Transverse colon (tissue), 4 donors: ENCODE data around the gene IL21. TPM values are rescaled to one million over a fixed set of nuclear protein-coding genes. Genes with fewer than 3 reads are reported as not detected.

Experiments used
- DNase-seq: peaks from one replicate; pipeline ENCODE4 v3.0.0-alpha.2; 2019
- H3K27ac ChIP-seq, 4 donors: fragments of 200-600 bp; sonication (generic); 2 replicates each; pipeline ENCODE4 v1.5.1; 2016 to 2018; ENCODE audit warnings: inconsistent platforms in 4 of 4
- H3K27me3 ChIP-seq: fragments of 200-600 bp; sonication (generic); 2 replicates; pipeline ENCODE4 v1.5.1; 2017; ENCODE audit warnings: inconsistent platforms
- H3K36me3 ChIP-seq, 4 donors: fragments of 200-600 bp; sonication (generic); 2 replicates each; pipeline ENCODE4 v1.5.1; 2017 to 2019; ENCODE audit warnings: inconsistent platforms in 4 of 4
- H3K4me1 ChIP-seq, 4 donors: fragments of 200-600 bp; sonication (generic); 2 replicates each; pipeline ENCODE4 v1.5.1; 2017 to 2020; ENCODE audit warnings: inconsistent platforms in 4 of 4
- H3K4me3 ChIP-seq, 4 donors: fragments of 200-600 bp; sonication (generic); 1 replicate in 1 of 4; 2 replicates in 3 of 4; pipeline versions ENCODE4 v1.5.1 to v1.6.1; 2017 to 2019; ENCODE audit warnings: inconsistent platforms in 4 of 4
- H3K9me3 ChIP-seq, 2 donors: fragments of 200-600 bp; sonication (generic); 2 replicates each; pipeline ENCODE4 v1.5.1; 2017 to 2019; ENCODE audit warnings: inconsistent platforms in 2 of 2
- CTCF ChIP-seq, 5 experiments: fragments of 200-600 bp in 3 of 5; fragments of 450-650 bp in 2 of 5; sonication (generic) in 3 of 5; IDR thresholded peaks; 1 replicate in 2 of 5; 2 replicates in 3 of 5; pipeline ENCODE4 v1.5.1; 2016 to 2017; ENCODE audit warnings: antibody characterized with exemption in 5 of 5, inconsistent platforms in 3 of 5, mild to moderate bottlenecking in 2 of 5, moderate library complexity in 1 of 5
- EP300 ChIP-seq: sonication (generic); formaldehyde crosslinking; IDR thresholded peaks from one replicate; pipeline ENCODE4 v1.6.1; 2017; ENCODE audit warnings: antibody characterized with exemption, low read depth
- POLR2A ChIP-seq: fragments of 450-650 bp; IDR thresholded peaks from one replicate; pipeline ENCODE4 v1.6.1; 2016; ENCODE audit warnings: antibody characterized with exemption, mild to moderate bottlenecking, moderate library complexity
- POLR2AphosphoS5 ChIP-seq, 3 donors: sonication (generic); formaldehyde crosslinking; IDR thresholded peaks; one replicate each; pipeline ENCODE4 v1.6.1; 2016; ENCODE audit warnings: antibody characterized with exemption in 3 of 3
- WGBS, 2 donors: methylation state at CpG; one replicate each; pipeline ENCODE4 v1.1.5; 2018; ENCODE audit warnings: low coverage in 1 of 2; 5-methylcytosine and 5-hydroxymethylcytosine counted together
- in situ Hi-C, 4 donors: fragments of 200-750 bp; cut with MboI; loops; one replicate each; pipeline versions ENCODE4 v1.15.0 to v1.15.1; 2017; ENCODE audit warnings: low sequenced_read_pairs in 3 of 4, low pct_ligation_motif_present in 1 of 4, low pct_unique_long_range_greater_than_20kb in 1 of 4
- intact Hi-C: fragments of 100-400 bp; cut with DNase I; formaldehyde crosslinking; loops from one replicate; pipeline ENCODE4 v1.15.1; 2023; ENCODE audit warnings: low total_unique reads
- total RNA-seq, 4 donors: library from RNA; depleted of rRNA; stranded (reverse); fragments of >200 nt; gene quantifications; one replicate each; pipeline ENCODE4 v1.1.0, GENCODE V29; 2016

Gene IL21
- total RNA-seq, 4 donors from 2014 or later = 0.16 TPM; not detected in 3

DNA sequence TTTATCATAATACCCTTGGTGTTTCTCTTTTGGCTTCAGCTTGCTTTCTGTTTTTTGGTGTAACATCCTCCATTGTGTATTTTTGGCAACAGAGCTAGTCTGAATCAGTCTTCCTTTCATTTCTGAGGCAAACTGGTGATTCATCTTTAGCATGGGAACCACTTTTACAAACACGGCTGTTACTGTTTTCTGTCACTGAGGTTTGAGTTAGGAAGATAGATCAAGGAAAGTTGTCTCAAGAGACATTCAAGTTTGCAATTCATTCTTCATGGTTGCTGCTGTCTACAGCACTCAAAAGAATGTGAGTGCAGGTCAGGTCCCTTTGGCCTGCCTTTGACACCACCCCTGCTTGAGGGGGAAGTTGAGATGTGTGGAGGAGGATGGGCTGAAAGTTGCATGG is 36.3 kb downstream of the IL21 start:
- Histone ChIP-seq H3K27ac (peak overlapping the region in 1 of 4 donors; percentile 15), H3K4me3 (no peak overlapping the region), H3K36me3 (no peaks in the 10 kb centered on the region), H3K9me3 (no peaks in the 10 kb centered on the region), H3K27me3 (no peaks in the 10 kb centered on the region), H3K4me1 (peaks cover 0 to 3% (median 0%) of the 10 kb centered on the region in 4 donors)
- TF ChIP-seq CTCF (IDR thresholded peaks at IDR 0.05) (no peak), POLR2A (no peak), POLR2AphosphoS5 (IDR thresholded peaks at IDR 0.05) (no peak), EP300 (no peak)
- 39 to 43% methylated on average over 1 of the region's 1 CpG for WGBS, 2 donors
- DNase-seq = no peak
- intact Hi-C loops (no loop called here), in situ Hi-C loops (loop anchor here in 1 of 4 donors (25.0 kb wide), 1 partner anchor 328 kb away; the partner anchor contains the start of gene NUDT6)

DNA sequence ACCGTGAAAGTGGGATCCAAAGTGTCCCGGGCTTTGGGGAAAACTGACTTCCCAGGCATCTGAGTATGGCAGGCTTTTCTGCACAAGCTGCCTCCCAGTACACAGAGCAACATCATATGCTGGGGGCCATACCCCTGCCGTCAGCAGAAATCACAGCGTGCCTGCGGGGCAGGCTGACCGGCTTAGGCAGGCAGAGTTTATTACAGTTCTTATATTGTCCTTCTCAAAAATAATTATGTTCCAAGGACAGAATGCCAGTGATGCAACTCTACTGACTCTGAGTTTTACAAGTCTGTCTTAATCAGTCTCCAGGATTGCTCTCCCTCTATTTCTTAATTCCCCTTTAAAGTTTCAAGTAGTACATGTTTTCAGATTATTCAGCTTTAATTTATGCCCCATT is 37.0 kb downstream of the IL21 start:
- H3K27ac ChIP-seq = no peak overlapping the region
- TF ChIP-seq EP300 (no peak), CTCF (IDR thresholded peaks at IDR 0.05) (no peak), POLR2A (no peak), POLR2AphosphoS5 (IDR thresholded peaks at IDR 0.05) (no peak)
- WGBS, 2 donors = 67% methylated on average over 6 of the region's 6 CpGs; no CpG with 5 or more reads in 1 of the 2 donors
- H3K27me3 ChIP-seq = no peaks in the 10 kb centered on the region
- peaks cover 0 to 3% (median 0%) of the 10 kb centered on the region in 4 donors for H3K4me1 ChIP-seq
- in situ Hi-C loops = loop anchor here in 1 of 4 donors (25.0 kb wide), 1 partner anchor 328 kb away; the partner anchor contains the start of gene NUDT6
- H3K4me3 ChIP-seq = no peak overlapping the region
- DNase-seq = no peak
- intact Hi-C loops = no loop called here
- no peaks in the 10 kb centered on the region for H3K36me3 ChIP-seq
- H3K9me3 ChIP-seq = no peaks in the 10 kb centered on the region

GRCh38 chr4:122577808-122578781 is 42.8 kb downstream of the IL21 start:
- intact Hi-C loops = no loop called here
- H3K27ac ChIP-seq = no peak overlapping the region

More at GRCh38 chr4:122577808-122578781, 42.8 kb downstream of the IL21 start:
- Histone ChIP-seq H3K4me3 (no peak overlapping the region), H3K4me1 (no peaks in the 10 kb centered on the region), H3K36me3 (no peaks in the 10 kb centered on the region), H3K27me3 (no peaks in the 10 kb centered on the region), H3K9me3 (no peaks in the 10 kb centered on the region)
- in situ Hi-C loops = loop anchor here in 1 of 4 donors (25.0 kb wide), 1 partner anchor 334 kb away; the partner anchor contains the start of gene NUDT6
- peak; percentile 43 for DNase-seq
- TF ChIP-seq CTCF (IDR thresholded peaks at IDR 0.05) (peak; percentile 30 to 59 (median 54)), POLR2A (no peak)
- WGBS, 2 donors = 36 to 46% methylated on average over 4 to 9 of the region's 9 CpGs
